ENCODE measurements around the gene IL6R. TPM values are rescaled to one million over a fixed set of nuclear protein-coding genes. Genes with fewer than 3 reads are reported as not detected.

IL6R gene
- total RNA-seq, 3 donors from 2014 or later, result 23.6 to 26.8 (median 24.0) TPM

- Histone ChIP-seq H3K4me1 (no peaks in the 10 kb centered on the region), H3K9me3 (no peaks in the 10 kb centered on the region), H3K4me3 (no peak overlapping the region), H3K27me3 (no peaks in the 10 kb centered on the region), H3K36me3 (no peaks in the 10 kb centered on the region), H3K27ac (no peak overlapping the region)
- intact Hi-C loops (cut with DNase I; ENCODE audit: low total_unique reads), result no loop called here
- no peak for TF ChIP-seq POLR2AphosphoS5 (IDR thresholded peaks at IDR 0.05)
- TF ChIP-seq POLR2A (IDR thresholded peaks at IDR 0.05), result no peak
- TF ChIP-seq, protein P1, sequence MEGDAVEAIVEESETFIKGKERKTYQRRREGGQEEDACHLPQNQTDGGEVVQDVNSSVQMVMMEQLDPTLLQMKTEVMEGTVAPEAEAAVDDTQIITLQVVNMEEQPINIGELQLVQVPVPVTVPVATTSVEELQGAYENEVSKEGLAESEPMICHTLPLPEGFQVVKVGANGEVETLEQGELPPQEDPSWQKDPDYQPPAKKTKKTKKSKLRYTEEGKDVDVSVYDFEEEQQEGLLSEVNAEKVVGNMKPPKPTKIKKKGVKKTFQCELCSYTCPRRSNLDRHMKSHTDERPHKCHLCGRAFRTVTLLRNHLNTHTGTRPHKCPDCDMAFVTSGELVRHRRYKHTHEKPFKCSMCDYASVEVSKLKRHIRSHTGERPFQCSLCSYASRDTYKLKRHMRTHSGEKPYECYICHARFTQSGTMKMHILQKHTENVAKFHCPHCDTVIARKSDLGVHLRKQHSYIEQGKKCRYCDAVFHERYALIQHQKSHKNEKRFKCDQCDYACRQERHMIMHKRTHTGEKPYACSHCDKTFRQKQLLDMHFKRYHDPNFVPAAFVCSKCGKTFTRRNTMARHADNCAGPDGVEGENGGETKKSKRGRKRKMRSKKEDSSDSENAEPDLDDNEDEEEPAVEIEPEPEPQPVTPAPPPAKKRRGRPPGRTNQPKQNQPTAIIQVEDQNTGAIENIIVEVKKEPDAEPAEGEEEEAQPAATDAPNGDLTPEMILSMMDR (IDR thresholded peaks at IDR 0.05), result no peak
- DNase-seq (ENCODE audit: low spot score in 2 of 2), result no peak
Observed at GRCh38 chr1:154468535-154469250, 63.5 kb downstream of the IL6R start.

DNA sequence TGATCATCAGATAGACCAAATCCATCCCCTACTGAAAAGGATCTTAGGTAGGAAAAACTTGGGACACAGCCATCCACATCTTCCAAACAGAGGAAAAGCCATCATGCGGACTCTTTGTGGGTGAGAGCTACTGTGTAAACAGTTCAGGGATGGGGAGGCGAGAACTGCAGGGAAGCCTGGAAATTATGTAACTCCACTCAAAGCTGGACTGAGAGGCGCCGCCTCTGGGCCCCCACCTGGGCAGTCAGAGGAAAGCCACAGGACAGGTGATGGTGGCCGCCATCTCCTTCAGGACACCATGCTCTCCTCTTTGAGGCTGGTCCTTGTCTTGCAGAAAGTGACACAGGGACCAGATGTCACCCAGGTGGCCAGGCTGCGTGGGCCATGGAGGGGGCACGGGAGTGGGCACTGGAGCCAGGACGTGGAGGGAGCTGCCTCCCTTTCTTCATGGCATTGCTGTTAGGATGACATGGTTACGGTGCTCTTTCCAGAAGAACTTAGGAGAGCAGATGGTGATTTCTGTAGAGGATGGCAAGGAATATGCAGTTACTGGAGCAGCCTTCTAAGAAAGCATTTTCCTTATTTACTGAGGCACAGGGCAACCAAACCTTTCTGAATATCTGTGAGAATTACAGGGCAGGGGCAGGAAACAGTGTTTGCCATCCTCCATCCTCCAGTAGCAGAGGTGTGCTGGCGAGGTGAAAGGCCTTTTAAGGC is 64.9 kb downstream of the IL6R start:
- no peak overlapping the region for H3K27ac ChIP-seq

DNA sequence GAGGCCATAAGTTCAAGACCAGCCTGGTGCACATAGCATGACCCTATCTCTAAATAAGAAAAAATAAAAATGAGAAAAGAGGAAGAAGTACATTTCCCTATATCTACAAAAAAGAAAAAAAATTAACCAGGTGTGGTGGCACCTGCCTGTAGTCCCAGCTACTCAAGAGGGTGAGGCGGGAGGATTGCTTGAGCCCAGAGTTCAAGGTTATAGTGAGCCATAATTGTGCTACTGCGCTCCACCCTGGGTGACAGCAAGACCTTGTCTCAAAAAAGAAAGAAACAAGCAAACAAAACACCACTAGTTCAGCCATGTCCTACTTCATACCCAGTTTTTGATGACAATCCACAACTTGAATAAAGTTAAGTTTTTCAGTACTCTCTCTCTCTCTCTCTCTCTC is 66.2 kb downstream of the IL6R start:
- no peaks in the 10 kb centered on the region for H3K27me3 ChIP-seq
- intact Hi-C loops (cut with DNase I; ENCODE audit: low total_unique reads), result no loop called here

More for the DNA sequence above, 64.9 kb downstream of the IL6R start:
- Histone ChIP-seq H3K4me1 (no peaks in the 10 kb centered on the region), H3K9me3 (no peaks in the 10 kb centered on the region), H3K27me3 (no peaks in the 10 kb centered on the region), H3K36me3 (no peaks in the 10 kb centered on the region), H3K4me3 (no peak overlapping the region)
- TF ChIP-seq, protein P1 (IDR thresholded peaks at IDR 0.05), result no peak
- TF ChIP-seq POLR2AphosphoS5 (IDR thresholded peaks at IDR 0.05), result no peak
- TF ChIP-seq POLR2A (IDR thresholded peaks at IDR 0.05), result no peak
- intact Hi-C loops (cut with DNase I; ENCODE audit: low total_unique reads), result no loop called here
- no peak for DNase-seq (ENCODE audit: low spot score in 2 of 2)

GRCh38 chr1:154474802-154475201 is 69.7 kb downstream of the IL6R start:
- no peak for DNase-seq (ENCODE audit: low spot score in 2 of 2)

More for the DNA sequence above, 66.2 kb downstream of the IL6R start:
- Histone ChIP-seq H3K4me3 (no peak overlapping the region), H3K27ac (no peak overlapping the region), H3K36me3 (no peaks in the 10 kb centered on the region), H3K4me1 (no peaks in the 10 kb centered on the region), H3K9me3 (no peaks in the 10 kb centered on the region)
- no peak for DNase-seq (ENCODE audit: low spot score in 2 of 2)
- TF ChIP-seq, protein P1 (IDR thresholded peaks at IDR 0.05), result no peak
- TF ChIP-seq POLR2A (IDR thresholded peaks at IDR 0.05), result no peak
- TF ChIP-seq POLR2AphosphoS5 (IDR thresholded peaks at IDR 0.05), result no peak

More at GRCh38 chr1:154474802-154475201, 69.7 kb downstream of the IL6R start:
- H3K9me3 ChIP-seq, result no peaks in the 10 kb centered on the region
- H3K4me3 ChIP-seq, result no peak overlapping the region
- no peak for TF ChIP-seq POLR2A (IDR thresholded peaks at IDR 0.05)
- TF ChIP-seq, protein P1 (IDR thresholded peaks at IDR 0.05), result no peak
- no peak for TF ChIP-seq POLR2AphosphoS5 (IDR thresholded peaks at IDR 0.05)
- H3K36me3 ChIP-seq, result no peaks in the 10 kb centered on the region
- H3K27ac ChIP-seq, result no peak overlapping the region
- H3K4me1 ChIP-seq, result no peaks in the 10 kb centered on the region
- intact Hi-C loops (cut with DNase I; ENCODE audit: low total_unique reads), result no loop called here
- H3K27me3 ChIP-seq, result no peaks in the 10 kb centered on the region
